Measurements from ENCODE around the gene CAVIN4.

DNA sequence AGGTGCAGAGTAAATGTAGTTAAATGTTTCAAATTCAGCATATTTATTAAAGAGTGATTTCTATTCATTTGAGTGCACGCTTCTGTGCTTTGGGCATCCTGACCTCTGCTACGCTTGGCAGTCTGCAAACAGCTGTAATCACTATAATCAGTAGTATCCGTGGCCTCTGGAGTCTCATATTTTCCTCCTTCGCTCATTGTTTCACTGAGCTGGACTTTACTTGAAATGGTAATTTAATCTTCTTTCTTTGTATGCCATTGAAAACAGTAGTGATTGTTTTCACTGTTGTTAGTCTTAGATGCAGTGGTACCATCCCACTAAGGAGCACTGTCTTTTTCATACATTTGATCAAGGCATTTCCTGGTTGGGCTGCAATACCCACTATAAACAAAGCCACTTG is 43.5 kb upstream of the CAVIN4 start:
- TF ChIP-seq POLR2A (IDR thresholded peaks at IDR 0.05; ENCODE audit: low read depth, low read length) (no peak), EZH2 (IDR thresholded peaks at IDR 0.05; ENCODE audit: borderline replicate concordance, low read depth, low read length, severe bottlenecking) (no peak)
- TF ChIP-seq, protein P1, sequence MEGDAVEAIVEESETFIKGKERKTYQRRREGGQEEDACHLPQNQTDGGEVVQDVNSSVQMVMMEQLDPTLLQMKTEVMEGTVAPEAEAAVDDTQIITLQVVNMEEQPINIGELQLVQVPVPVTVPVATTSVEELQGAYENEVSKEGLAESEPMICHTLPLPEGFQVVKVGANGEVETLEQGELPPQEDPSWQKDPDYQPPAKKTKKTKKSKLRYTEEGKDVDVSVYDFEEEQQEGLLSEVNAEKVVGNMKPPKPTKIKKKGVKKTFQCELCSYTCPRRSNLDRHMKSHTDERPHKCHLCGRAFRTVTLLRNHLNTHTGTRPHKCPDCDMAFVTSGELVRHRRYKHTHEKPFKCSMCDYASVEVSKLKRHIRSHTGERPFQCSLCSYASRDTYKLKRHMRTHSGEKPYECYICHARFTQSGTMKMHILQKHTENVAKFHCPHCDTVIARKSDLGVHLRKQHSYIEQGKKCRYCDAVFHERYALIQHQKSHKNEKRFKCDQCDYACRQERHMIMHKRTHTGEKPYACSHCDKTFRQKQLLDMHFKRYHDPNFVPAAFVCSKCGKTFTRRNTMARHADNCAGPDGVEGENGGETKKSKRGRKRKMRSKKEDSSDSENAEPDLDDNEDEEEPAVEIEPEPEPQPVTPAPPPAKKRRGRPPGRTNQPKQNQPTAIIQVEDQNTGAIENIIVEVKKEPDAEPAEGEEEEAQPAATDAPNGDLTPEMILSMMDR (IDR thresholded peaks at IDR 0.05; ENCODE audit: extremely low read depth in 1 of 2, insufficient read depth in 1 of 2, low read depth in 1 of 2, low read length in 2 of 2): no peak
